Measurements from ENCODE around the gene NOTCH2. TPM values are rescaled to one million over a fixed set of nuclear protein-coding genes. Genes with fewer than 3 reads are reported as not detected.
"Not testable (repeated sequence)": the region's sequence is repeated elsewhere in the genome, so short reads cannot be mapped to it uniquely, and the experiment has no call there.

Gene NOTCH2
- polyA plus RNA-seq (2011; rRNA removed) (40.7 and 41.2 TPM in 2 replicates), polyA minus RNA-seq (2011; rRNA and poly(A)+ RNA removed) (153 and 198 TPM in 2 replicates)

GRCh38 chr1:120069067-120069919 is at the start of gene NOTCH2:
NOTCH2 (minus strand) TSS chr1:120069662; CDS start chr1:120069406, 256 bp downstream.
- peak within 1 kb of the TSS; percentile 48 for H3K4me3 ChIP-seq (ENCODE audit: low read depth, low read length)
- DNase-seq (ENCODE audit: low read depth); H3K36me3 ChIP-seq (ENCODE audit: control insufficient read depth, insufficient read depth, low read length); H3K27me3 ChIP-seq (ENCODE audit: control insufficient read depth, insufficient read depth, low read length); CTCF ChIA-PET; POLR2A ChIA-PET: not testable (repeated sequence)

- H3K4me3 ChIP-seq (ENCODE audit: low read depth, low read length); POLR2A ChIA-PET; H3K36me3 ChIP-seq (ENCODE audit: control insufficient read depth, insufficient read depth, low read length); DNase-seq (ENCODE audit: low read depth); CTCF ChIA-PET; H3K27me3 ChIP-seq (ENCODE audit: control insufficient read depth, insufficient read depth, low read length): not testable (repeated sequence)
Measured at GRCh38 chr1:120117371-120118177, 48.1 kb upstream of the NOTCH2 start.

- DNase-seq (ENCODE audit: low read depth); H3K36me3 ChIP-seq (ENCODE audit: control insufficient read depth, insufficient read depth, low read length); CTCF ChIA-PET; H3K27me3 ChIP-seq (ENCODE audit: control insufficient read depth, insufficient read depth, low read length); H3K4me3 ChIP-seq (ENCODE audit: low read depth, low read length); POLR2A ChIA-PET: not testable (repeated sequence)
Measured at GRCh38 chr1:120116094-120116493, 46.6 kb upstream of the NOTCH2 start.

- DNase-seq (ENCODE audit: low read depth); H3K4me3 ChIP-seq (ENCODE audit: low read depth, low read length); H3K36me3 ChIP-seq (ENCODE audit: control insufficient read depth, insufficient read depth, low read length); POLR2A ChIA-PET; H3K27me3 ChIP-seq (ENCODE audit: control insufficient read depth, insufficient read depth, low read length); CTCF ChIA-PET: not testable (repeated sequence)
Measured at GRCh38 chr1:120113134-120113533, 43.7 kb upstream of the NOTCH2 start.

GRCh38 chr1:120112212-120112611 is 42.8 kb upstream of the NOTCH2 start:
- DNase-seq (ENCODE audit: low read depth); H3K4me3 ChIP-seq (ENCODE audit: low read depth, low read length); POLR2A ChIA-PET; H3K36me3 ChIP-seq (ENCODE audit: control insufficient read depth, insufficient read depth, low read length); CTCF ChIA-PET; H3K27me3 ChIP-seq (ENCODE audit: control insufficient read depth, insufficient read depth, low read length): not testable (repeated sequence)

- POLR2A ChIA-PET; H3K4me3 ChIP-seq (ENCODE audit: low read depth, low read length); CTCF ChIA-PET; H3K36me3 ChIP-seq (ENCODE audit: control insufficient read depth, insufficient read depth, low read length); H3K27me3 ChIP-seq (ENCODE audit: control insufficient read depth, insufficient read depth, low read length); DNase-seq (ENCODE audit: low read depth): not testable (repeated sequence)
Measured at GRCh38 chr1:120111771-120112170, 42.3 kb upstream of the NOTCH2 start.

GRCh38 chr1:120111008-120111407 is 41.5 kb upstream of the NOTCH2 start:
- DNase-seq (ENCODE audit: low read depth): not testable (repeated sequence)

GRCh38 chr1:120109656-120110055 is 40.2 kb upstream of the NOTCH2 start:
- DNase-seq (ENCODE audit: low read depth); H3K36me3 ChIP-seq (ENCODE audit: control insufficient read depth, insufficient read depth, low read length); POLR2A ChIA-PET; H3K27me3 ChIP-seq (ENCODE audit: control insufficient read depth, insufficient read depth, low read length); CTCF ChIA-PET; H3K4me3 ChIP-seq (ENCODE audit: low read depth, low read length): not testable (repeated sequence)

More at GRCh38 chr1:120111008-120111407, 41.5 kb upstream of the NOTCH2 start:
- POLR2A ChIA-PET; H3K36me3 ChIP-seq (ENCODE audit: control insufficient read depth, insufficient read depth, low read length); H3K4me3 ChIP-seq (ENCODE audit: low read depth, low read length); H3K27me3 ChIP-seq (ENCODE audit: control insufficient read depth, insufficient read depth, low read length); CTCF ChIA-PET: not testable (repeated sequence)

- DNase-seq (ENCODE audit: low read depth); CTCF ChIA-PET; H3K36me3 ChIP-seq (ENCODE audit: control insufficient read depth, insufficient read depth, low read length); POLR2A ChIA-PET; H3K4me3 ChIP-seq (ENCODE audit: low read depth, low read length); H3K27me3 ChIP-seq (ENCODE audit: control insufficient read depth, insufficient read depth, low read length): not testable (repeated sequence)
Measured at GRCh38 chr1:120109180-120109579, 39.7 kb upstream of the NOTCH2 start.

- H3K27me3 ChIP-seq (ENCODE audit: control insufficient read depth, insufficient read depth, low read length); H3K36me3 ChIP-seq (ENCODE audit: control insufficient read depth, insufficient read depth, low read length); CTCF ChIA-PET; POLR2A ChIA-PET; H3K4me3 ChIP-seq (ENCODE audit: low read depth, low read length); DNase-seq (ENCODE audit: low read depth): not testable (repeated sequence)
Measured at GRCh38 chr1:120105288-120105687, 35.8 kb upstream of the NOTCH2 start.

GRCh38 chr1:120103768-120104167 is 34.3 kb upstream of the NOTCH2 start:
- H3K4me3 ChIP-seq (ENCODE audit: low read depth, low read length); DNase-seq (ENCODE audit: low read depth); H3K36me3 ChIP-seq (ENCODE audit: control insufficient read depth, insufficient read depth, low read length); POLR2A ChIA-PET; CTCF ChIA-PET; H3K27me3 ChIP-seq (ENCODE audit: control insufficient read depth, insufficient read depth, low read length): not testable (repeated sequence)

- H3K36me3 ChIP-seq (ENCODE audit: control insufficient read depth, insufficient read depth, low read length); H3K27me3 ChIP-seq (ENCODE audit: control insufficient read depth, insufficient read depth, low read length); CTCF ChIA-PET; POLR2A ChIA-PET; H3K4me3 ChIP-seq (ENCODE audit: low read depth, low read length); DNase-seq (ENCODE audit: low read depth): not testable (repeated sequence)
Measured at GRCh38 chr1:120101593-120101992, 32.1 kb upstream of the NOTCH2 start.

- H3K27me3 ChIP-seq (ENCODE audit: control insufficient read depth, insufficient read depth, low read length); CTCF ChIA-PET; DNase-seq (ENCODE audit: low read depth); H3K36me3 ChIP-seq (ENCODE audit: control insufficient read depth, insufficient read depth, low read length); POLR2A ChIA-PET; H3K4me3 ChIP-seq (ENCODE audit: low read depth, low read length): not testable (repeated sequence)
Measured at GRCh38 chr1:120100590-120100989, 31.1 kb upstream of the NOTCH2 start.
